HG02973 (cell line): ENCODE results near the gene KPNA6.
"Not testable (repeated sequence)": the region's sequence is repeated elsewhere in the genome, so short reads cannot be mapped to it uniquely, and the experiment has no call there.

Experiments
- ATAC-seq: cut with Tn5 transposase; IDR thresholded peaks from one replicate; pipeline ENCODE4 v1.9.1; 2021; ENCODE audit warnings: moderate library complexity; ENCODE audit not compliant: unreplicated experiment

Gene KPNA6

DNA sequence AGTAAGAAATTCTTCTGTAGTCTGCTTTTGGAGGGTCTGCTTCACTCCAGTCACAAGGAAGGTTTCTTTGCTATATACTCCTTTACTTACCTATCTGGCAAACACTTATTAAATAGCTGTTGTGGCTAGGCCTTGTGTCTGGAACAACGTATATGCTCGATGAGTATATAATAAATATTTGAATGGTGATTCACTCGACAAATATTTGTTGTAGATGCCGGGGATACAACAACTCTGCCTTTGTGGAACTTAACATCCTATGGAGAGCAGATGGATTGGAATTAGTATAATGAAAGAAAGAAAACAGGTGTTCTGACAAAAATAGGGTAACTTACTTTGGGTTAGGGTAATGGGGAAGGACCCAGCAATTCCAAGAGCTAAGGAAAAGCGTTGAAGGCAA is 31.1 kb downstream of the KPNA6 start:
- ATAC-seq = no peak

DNA sequence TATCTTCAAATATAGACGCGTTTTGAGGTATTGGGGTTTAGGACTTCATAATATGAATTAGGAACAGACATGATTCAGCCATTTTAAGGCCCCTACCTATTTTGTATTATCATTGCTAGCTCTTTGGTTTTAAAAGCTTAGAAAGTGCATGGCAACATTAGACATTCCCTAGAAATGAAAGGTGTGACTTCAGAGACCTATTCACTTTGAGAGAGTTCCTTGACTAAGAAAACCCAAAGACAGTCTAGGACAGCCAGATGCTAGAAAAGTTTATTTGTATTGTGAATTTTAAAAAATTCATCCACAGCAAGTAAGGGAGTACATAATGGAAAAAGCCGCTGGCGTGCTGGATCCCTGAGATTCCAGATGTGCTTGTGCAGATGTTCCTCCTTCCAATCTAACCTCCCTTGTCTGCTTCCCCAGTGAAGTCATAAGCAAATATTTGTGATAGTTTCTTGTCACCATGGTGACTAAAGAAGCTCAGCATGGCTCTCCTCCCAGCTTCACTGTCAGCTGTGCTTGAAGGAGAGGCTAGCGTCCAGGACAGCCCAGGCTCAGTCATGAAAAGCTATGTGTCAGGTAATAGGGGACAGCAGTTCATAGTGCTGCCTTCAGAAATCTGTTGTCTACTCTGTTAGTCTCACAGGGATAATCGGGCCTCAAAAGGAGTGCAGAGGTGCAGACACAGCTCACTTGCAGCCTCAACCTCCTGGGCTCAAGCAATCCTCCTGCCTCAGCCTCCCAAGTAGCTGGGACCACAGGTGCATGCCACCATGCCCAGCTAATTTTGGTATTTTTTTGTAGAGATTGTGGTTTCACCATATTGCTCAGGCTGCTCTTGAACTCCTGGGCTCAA is 34.8 kb downstream of the KPNA6 start:
- ATAC-seq = no peak

DNA sequence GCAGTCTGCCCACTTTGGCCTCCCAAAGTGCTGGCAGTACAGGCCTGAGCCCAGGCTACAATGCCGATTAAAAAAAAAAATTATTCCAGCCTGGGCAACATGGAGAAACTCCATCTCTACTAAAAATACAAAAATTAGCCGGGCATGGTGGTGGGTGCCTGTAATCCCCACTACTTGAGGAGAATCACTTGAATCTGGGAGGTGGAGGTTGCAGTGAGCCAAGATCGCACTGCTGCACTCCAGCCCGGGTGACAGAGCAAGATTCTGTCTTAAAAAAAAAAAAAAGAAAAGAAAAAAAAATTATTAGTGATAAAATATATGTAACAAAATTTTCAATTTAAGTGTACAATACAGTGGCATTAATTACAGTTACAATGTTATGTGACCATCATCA is 35.4 kb downstream of the KPNA6 start:
- not testable (repeated sequence) for ATAC-seq

DNA sequence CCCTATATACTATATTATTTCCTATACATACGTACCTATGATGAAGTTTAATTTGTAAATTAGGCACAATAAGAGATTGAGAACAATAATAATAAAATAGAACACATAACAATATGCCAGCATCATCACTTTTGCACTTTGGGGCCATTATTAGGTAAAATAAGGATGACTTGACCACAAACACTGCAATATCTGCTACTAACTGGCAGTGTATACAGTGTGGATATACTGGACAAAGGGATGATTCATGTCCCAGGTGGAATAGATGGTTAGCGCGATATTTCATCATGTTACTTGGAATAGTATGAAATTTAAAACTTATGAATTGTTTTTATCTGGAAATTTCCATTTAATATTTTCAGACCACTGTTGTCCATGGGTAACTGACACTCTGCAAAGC is 36.2 kb downstream of the KPNA6 start:
- no peak for ATAC-seq

DNA sequence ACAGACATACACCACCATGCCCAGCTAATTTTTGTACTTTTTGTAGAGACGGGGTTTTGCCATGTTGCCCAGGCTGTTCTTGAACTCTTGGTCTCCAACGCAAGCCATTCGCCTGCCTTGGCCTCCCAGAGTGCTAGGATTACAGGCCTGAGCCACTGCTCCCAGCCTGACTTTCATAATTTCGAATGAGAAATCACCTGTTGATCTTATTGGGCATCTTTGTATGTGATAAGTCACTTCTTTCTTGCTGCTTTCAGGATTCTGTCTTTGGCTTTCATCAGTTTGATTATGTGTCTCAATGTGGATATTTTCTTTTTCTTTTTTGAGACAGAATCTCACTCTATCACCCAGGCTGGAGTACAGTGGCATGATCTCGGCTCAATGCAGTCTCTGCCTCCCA is 39.9 kb downstream of the KPNA6 start:
- ATAC-seq = not testable (repeated sequence)

DNA sequence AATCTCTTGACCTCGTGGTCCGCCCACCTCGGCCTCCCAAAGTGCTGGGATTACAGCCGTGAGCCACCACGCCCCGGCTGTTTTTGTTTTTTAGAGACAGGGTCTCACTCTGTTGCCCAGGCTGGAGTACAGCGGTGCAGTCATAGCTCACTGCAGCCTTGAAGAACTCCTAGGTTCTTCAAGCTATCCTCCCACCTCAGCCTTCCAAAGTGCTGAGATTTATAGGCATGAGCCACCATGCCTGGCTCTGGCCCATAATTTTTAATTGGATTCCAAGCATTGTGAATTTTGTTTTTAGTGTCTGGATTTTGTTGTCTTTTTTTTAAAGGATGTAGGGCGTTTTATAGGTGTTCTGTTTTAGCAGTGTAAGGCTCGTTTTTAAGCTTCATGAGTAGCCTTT is 43.0 kb downstream of the KPNA6 start:
- no peak for ATAC-seq

DNA sequence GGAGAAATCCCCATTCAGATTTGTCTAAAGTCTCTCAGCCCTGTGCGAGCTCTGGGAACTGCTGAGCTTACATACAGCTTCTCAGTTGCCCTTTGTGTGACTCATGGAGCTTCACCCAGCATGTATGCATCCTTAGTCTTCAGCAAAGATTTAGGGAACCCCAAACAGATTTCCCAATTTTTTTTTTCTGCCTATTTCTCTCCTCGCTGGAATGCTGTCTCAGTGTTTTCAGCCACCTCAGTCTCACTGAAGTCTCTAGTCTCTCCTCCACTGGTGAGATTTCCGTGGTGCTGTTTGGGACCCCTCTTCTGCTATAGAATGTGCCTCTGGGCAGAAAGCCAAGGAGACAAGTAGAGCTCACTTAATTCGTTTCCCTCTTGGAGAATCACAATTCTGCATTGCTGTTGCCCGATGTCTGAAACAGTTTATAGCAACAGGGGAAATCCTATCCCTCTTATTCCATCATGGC is 43.5 kb downstream of the KPNA6 start:
- ATAC-seq = no peak

DNA sequence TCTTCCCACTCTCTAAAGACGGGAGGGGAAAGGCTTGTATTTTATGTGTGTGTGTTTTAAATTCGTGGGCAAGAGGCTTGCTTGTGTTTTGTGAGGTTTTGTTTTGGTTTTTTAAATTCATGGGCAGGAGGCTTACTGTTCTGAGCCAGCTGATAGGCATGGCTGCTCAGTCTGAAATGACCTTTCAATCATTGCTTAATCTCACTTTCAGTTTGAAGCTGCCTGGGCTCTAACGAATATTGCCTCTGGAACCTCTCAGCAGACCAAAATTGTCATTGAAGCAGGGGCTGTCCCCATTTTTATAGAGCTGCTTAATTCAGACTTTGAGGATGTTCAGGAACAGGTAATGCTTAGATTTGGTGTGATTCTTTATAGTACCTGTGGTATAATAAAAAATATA is 51.3 kb downstream of the KPNA6 start:
- ATAC-seq = no peak

DNA sequence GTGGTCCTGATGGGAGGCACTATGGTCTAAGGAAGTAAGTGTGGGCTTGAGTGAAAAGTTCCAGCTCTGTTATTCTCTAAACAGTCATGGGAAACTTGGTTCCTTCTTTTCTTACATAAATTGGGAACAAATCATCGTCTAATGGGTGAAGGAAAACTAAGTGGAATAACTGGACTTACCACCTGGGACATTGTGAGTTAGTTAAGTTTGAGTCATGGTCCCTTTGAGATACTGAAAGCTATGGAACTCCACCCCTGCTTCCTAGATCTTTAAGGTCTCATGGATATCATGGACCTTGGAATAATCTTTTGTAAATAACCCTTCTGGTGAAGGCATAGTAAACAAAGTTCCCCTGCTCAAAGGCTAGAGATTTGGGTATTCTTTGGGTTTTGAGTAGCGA is 55.5 kb downstream of the KPNA6 start:
- no peak for ATAC-seq

DNA sequence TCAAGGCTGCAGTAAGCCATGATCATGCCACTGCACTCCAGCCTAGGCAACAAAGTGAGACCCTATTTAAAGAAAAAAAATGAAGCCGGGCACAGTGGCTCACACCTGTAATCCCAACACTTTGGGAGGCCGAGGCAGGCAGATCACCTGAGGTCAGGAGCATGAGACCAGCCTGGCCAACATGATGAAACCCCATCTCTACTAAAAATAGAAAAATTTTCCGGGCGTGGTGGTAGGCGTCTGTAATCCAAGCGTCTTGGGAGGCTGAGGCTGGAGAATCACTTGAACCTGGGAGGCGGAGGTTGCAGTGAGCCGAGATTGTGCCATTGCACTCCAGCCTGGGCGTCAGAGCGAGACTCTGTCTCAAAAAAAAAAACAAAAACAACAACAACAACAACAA is 57.8 kb downstream of the KPNA6 start:
- not testable (repeated sequence) for ATAC-seq

DNA sequence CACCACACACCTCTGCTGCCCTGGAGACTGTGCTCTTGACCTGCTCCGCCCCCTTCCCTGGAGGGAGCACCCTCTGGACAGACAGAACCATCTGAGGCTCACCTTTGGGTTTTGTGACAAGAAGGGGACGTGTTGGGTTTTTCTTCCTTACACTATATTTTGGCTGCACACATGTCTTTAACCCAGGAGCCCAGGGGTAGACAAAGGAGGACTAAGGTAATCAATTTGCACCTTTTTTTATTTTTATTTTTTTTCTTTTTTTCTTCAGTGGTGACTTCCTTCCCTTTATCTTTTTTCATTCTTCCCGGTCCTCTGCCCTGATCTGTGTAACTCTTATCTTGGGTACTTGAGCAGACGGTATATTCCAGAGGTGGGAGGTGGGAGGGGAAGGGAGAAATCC is 63.1 kb downstream of the KPNA6 start:
- no peak for ATAC-seq

DNA sequence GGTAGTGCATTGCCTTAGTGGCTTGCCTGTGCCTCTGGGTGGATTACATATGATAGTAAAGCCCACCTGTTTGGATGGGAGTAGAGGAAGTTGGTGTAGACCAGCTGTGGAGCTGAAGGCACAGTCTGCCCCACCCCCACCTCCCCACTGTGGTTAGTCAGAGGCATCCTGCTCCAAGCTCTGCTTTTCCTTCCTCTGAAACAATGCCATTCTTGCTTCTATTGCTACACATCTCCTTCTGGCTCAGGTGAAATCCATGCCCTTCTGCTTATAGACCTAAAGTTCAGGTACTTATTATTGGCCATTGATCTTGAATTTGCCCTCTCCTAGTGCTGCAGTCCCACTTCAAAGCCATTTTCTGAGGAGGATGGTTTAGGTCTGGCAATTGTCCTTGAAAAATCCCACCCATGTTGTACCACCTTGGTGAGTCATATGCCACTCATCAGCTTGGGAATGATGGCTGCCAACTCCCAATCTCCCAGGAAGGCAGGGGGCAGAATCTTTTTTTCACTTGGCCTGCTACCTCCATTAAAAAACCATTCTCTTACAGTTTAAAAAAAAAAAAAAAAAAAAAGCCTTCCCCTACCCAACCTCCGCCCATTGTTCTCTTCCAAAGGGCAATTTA is 64.9 kb downstream of the KPNA6 start:
- ATAC-seq = no peak

DNA sequence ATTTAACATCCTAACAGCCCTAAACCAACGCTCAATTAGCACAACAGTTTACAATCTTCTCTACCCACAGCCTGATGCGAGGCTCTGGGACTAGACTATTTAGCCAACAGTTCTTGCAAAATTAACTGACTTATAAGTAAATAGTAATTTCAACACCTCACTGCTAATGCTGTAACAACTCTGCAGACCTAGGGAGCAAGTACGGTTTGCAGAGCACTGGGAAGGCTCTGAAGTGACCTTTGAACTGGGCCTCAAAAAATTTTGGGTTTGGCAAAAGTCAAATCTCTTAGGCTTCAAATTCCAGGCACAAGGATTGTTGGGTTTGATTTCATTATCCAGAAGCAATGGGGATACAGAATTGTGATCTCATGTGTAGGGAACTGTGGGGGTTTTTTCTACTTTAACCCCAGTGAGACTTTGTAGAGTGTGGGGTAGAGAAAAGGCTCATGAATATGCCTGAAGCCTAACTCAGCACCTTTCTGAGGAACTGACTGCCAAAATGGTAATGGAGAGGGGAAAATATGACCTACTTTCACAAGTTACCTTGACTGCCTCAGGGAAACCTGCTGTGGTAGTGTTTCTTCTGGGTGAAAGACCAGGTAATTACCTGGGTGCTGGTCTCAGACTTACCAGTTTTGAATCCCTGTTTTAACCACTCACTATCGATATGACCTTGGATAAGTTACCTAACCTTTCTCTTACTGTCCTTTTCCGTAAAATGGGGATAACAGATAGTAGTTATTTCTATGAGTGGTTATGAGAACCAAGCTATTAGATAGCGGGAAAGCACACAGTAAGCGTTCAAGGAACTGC is 70.7 kb downstream of the KPNA6 start:
- no peak for ATAC-seq

DNA sequence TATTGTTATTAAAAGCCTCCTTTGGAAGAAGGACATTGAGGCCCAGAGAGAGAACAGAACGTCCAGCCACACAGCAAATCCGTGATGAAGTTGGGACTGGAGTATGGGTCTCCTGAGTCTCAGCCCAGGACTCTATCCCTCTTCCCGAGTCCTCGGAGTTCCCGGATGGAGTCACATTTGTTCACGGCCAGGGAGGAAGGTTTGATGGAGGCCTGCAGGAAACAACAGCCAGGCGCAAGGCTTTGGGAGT is 71.3 kb downstream of the KPNA6 start:
- ATAC-seq = no peak

DNA sequence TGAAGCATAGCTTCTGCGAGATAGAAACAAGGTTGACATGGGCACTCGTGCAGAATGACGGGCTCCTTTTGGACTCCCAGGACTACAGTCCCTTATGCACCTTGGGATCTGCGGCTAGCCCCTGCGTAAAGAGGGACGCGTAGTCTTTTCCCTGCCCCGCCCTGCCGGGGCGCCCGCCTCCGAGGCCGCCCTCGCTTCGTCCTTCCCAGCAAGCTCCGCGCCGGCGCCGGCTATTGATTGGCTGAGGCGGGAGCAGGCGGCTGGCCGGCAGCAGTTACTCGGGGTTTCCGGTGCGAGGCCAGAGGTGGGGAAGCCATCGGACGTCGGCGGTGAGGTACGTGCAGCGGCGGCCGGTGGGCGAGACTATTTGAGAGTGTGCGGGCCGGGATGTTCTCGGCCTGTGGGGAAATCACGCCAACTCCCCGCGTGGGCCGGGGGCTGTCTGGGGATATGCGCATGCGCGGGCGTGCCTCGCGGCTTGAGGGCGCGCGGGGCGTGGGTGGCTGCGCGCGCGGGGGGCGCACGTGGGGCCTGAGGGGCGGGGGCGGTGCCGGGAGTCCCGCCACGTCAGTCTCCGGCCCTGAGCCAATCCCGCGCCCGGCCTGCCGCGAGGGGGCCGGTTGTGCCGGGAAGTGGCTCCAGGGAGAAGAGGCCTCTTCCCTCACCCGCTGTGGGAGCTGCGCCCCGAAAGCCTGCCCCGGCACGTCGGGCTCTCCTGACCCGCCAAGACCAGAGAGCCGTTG is 71.8 kb downstream of the KPNA6 start, which contains the start of gene TXLNA:
Gene TXLNA (plus strand): TSS at position 233 of the 743 bp plus-strand sequence. CDS start 671 bp downstream, outside the sequence.
- peak; percentile 77 for ATAC-seq

DNA sequence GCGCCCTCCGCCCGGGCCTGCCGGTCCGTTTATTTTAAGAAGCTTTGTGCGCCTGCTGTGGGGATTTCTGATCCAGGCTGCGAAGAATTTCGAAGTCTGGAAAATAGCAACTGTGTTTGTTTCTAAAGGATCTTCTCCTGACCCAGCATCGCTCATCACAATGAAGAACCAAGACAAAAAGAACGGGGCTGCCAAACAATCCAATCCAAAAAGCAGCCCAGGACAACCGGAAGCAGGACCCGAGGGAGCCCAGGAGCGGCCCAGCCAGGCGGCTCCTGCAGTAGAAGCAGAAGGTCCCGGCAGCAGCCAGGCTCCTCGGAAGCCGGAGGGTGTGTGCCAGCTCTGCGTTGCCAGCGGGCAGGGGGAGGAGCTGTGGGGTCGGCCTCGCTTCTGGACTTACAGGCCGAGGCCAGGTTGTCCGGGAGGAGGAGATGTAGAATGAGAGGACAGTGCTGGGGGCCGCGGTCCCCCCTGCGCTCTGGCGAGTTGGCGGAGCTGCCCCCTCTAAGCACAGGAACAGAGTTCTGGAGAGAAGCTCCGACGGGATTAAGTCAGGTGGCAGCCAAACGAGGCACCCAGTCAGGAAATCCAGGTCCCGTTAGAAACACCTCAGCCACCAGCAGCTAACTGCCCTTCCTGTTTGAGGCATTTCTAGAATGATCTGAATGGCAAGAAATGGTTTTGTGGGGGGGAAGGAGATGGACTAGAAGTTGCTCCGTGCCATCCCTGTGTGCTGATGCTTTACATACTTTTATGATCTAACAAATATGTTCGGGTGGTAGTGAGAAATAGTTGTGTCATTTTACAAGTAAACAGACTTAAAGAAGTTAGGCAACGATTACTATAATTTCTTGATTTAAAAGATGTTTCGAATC is 72.6 kb downstream of the KPNA6 start:
- no peak for ATAC-seq

DNA sequence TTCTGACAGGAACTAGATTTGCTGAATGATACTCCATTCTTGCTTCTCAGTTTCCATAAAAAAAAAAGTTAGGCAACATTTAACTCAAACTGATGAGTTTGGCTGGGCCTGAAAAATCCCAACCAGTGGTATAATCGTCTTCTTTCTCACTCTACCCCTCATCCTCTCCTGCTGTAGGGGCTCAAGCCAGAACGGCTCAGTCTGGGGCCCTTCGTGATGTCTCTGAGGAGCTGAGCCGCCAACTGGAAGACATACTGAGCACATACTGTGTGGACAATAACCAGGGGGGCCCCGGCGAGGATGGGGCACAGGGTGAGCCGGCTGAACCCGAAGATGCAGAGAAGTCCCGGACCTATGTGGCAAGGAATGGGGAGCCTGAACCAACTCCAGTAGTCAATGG is 73.2 kb downstream of the KPNA6 start:
- no peak for ATAC-seq

DNA sequence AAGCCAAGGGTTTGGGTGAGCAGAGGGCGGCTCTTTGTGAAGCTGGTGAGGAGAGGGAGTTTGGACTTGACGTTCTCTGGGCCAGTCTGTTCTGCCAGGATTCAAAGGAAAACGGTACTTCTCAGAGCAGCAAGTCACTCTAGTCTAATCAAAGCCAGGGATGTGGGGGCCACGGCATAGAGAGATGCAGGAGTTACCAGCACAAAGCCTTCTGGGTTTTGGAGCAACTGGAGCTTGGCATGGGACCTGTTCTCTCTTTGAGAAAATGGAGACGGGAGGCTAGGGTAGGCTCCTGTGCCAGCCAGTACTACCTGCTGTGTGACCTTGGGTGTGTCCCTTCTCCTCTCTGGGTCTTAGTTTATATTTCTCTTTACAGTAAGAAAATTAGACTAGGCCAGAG is 73.7 kb downstream of the KPNA6 start:
- ATAC-seq = no peak

DNA sequence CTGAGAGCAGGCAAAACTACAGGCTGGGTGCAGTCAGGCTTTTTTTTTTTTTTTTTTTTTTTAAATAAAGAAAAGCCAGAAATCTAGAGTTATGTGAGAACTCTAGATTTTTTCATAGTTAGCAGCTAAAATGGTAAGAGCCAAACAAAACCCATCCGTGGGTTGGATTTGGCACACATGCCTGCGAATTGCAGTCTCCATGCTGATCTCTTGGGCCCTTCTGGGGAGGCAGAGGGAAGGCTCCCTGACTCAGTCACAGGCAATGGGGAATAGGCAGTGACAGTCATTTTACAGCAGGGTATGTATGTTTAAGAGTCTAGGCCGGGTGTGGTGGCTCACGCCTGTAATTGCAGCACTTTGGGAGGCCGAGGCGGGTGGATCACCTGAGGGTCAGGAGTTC is 74.2 kb downstream of the KPNA6 start:
- no peak for ATAC-seq

DNA sequence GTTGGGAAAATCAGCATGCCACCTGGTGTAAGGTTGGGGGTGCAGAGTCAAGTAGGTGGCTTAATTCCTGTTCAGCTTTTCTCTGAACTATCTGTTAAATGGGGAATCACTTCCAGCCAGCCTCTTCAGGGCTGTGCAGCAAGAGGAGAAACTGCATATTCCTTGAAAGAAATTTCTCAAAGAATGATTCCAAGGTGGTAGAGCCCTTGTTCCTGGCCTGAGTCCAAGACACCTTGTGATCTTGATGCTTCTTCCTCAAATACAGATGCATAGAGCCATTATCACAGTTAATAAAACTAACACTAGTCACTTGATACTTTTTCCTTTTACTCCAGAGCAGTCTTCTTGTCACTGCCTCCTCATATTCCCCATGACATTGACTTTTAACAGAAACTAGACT is 76.8 kb downstream of the KPNA6 start:
- ATAC-seq = no peak
